ENCODE results near the gene TNPO2. TPM values are rescaled to one million over a fixed set of nuclear protein-coding genes. Genes with fewer than 3 reads are reported as not detected.

TNPO2 gene
- total RNA-seq, 1 donor from 2014 or later = 18.5 TPM

Other genes with a start within 250 kb of the TNPO2 start
- 7.9 TPM for gene ZNF709, start 239.1 kb downstream of the TNPO2 start, total RNA-seq (ENCODE audit: insufficient read depth, low replicate concordance)
- gene ZNF564, start 172.4 kb downstream of the TNPO2 start, total RNA-seq (ENCODE audit: insufficient read depth, low replicate concordance) = 26.5 TPM
- 4.1 TPM for gene ZNF490, start 113.1 kb downstream of the TNPO2 start, total RNA-seq (ENCODE audit: insufficient read depth, low replicate concordance)
- gene ZNF791, start 113.0 kb downstream of the TNPO2 start, total RNA-seq (ENCODE audit: insufficient read depth, low replicate concordance) = 19.0 TPM
- 22.1 TPM for gene MAN2B1, start 57.2 kb downstream of the TNPO2 start, total RNA-seq (ENCODE audit: insufficient read depth, low replicate concordance)
- 24.8 TPM for gene WDR83, start 57.1 kb downstream of the TNPO2 start, total RNA-seq (ENCODE audit: insufficient read depth, low replicate concordance)
- gene DHPS, start 42.1 kb downstream of the TNPO2 start, total RNA-seq (ENCODE audit: insufficient read depth, low replicate concordance) = 36.4 TPM
- not detected for gene GNG14, start 35.9 kb downstream of the TNPO2 start, total RNA-seq (ENCODE audit: insufficient read depth, low replicate concordance)
- not detected for gene FBXW9, start 27.3 kb downstream of the TNPO2 start, total RNA-seq (ENCODE audit: insufficient read depth, low replicate concordance)
- 116 TPM for gene TRIR, start 10.8 kb upstream of the TNPO2 start, total RNA-seq (ENCODE audit: insufficient read depth, low replicate concordance)
- gene GET3, start 13.6 kb upstream of the TNPO2 start, total RNA-seq (ENCODE audit: insufficient read depth, low replicate concordance) = 25.0 TPM
- not detected for gene BEST2, start 27.9 kb upstream of the TNPO2 start, total RNA-seq (ENCODE audit: insufficient read depth, low replicate concordance)
- 17.1 TPM for gene HOOK2, start 51.6 kb upstream of the TNPO2 start, total RNA-seq (ENCODE audit: insufficient read depth, low replicate concordance)
- gene JUNB, start 67.6 kb upstream of the TNPO2 start, total RNA-seq (ENCODE audit: insufficient read depth, low replicate concordance) = 277 TPM
- 112 TPM for gene PRDX2, start 77.9 kb upstream of the TNPO2 start, total RNA-seq (ENCODE audit: insufficient read depth, low replicate concordance)
- gene THSD8, start 78.1 kb upstream of the TNPO2 start, total RNA-seq (ENCODE audit: insufficient read depth, low replicate concordance) = not detected
- 5.3 TPM for gene RNASEH2A, start 82.7 kb upstream of the TNPO2 start, total RNA-seq (ENCODE audit: insufficient read depth, low replicate concordance)
- gene RTBDN, start 110.6 kb upstream of the TNPO2 start, total RNA-seq (ENCODE audit: insufficient read depth, low replicate concordance) = not detected
- 2.2 TPM for gene MAST1, start 114.6 kb upstream of the TNPO2 start, total RNA-seq (ENCODE audit: insufficient read depth, low replicate concordance)
- 21.7 TPM for gene DNASE2, start 157.5 kb upstream of the TNPO2 start, total RNA-seq (ENCODE audit: insufficient read depth, low replicate concordance)
- 3.1 TPM for gene KLF1, start 163.3 kb upstream of the TNPO2 start, total RNA-seq (ENCODE audit: insufficient read depth, low replicate concordance)
- gene GCDH, start 167.2 kb upstream of the TNPO2 start, total RNA-seq (ENCODE audit: insufficient read depth, low replicate concordance) = 9.1 TPM
- not detected for gene SYCE2, start 195.4 kb upstream of the TNPO2 start, total RNA-seq (ENCODE audit: insufficient read depth, low replicate concordance)
- gene FARSA, start 209.8 kb upstream of the TNPO2 start, total RNA-seq (ENCODE audit: insufficient read depth, low replicate concordance) = 40.0 TPM
- 404 TPM for gene CALR, start 214.7 kb upstream of the TNPO2 start, total RNA-seq (ENCODE audit: insufficient read depth, low replicate concordance)
- gene RAD23A, start 221.9 kb upstream of the TNPO2 start, total RNA-seq (ENCODE audit: insufficient read depth, low replicate concordance) = 18.8 TPM
- 18.3 TPM for gene GADD45GIP1, start 233.3 kb upstream of the TNPO2 start, total RNA-seq (ENCODE audit: insufficient read depth, low replicate concordance)
- not detected for gene DAND5, start 245.6 kb upstream of the TNPO2 start, total RNA-seq (ENCODE audit: insufficient read depth, low replicate concordance)

All from umbilical cord (tissue), 1 donor.